A172 (cell line): ENCODE measurements around the gene SDK2. TPM values are rescaled to one million over a fixed set of nuclear protein-coding genes. Genes with fewer than 3 reads are reported as not detected.

ENCODE experiments used
- DNase-seq: peaks from one replicate; pipeline ENCODE4 v3.0.0-alpha.2; 2015; ENCODE audit warnings: low spot score
- total RNA-seq: library from RNA; depleted of rRNA; stranded (reverse); fragments of >200 nt; shearing (Covaris generic); gene quantifications from 2 replicates; pipeline ENCODE4 v1.2.3, GENCODE V29; 2014

SDK2 gene
- total RNA-seq, 1 experiment from 2014 or later, result 0.69 TPM

GRCh38 chr17:73650617-73651200 is 6.5 kb upstream of the SDK2 start:
- no peak for DNase-seq

GRCh38 chr17:73650140-73650539 is 5.9 kb upstream of the SDK2 start:
- DNase-seq, result no peak

- DNase-seq, result no peak
Observed at GRCh38 chr17:73648974-73649373, 4.7 kb upstream of the SDK2 start.

GRCh38 chr17:73648543-73648820 is 4.2 kb upstream of the SDK2 start:
- DNase-seq, result no peak

- DNase-seq, result no peak
Observed at GRCh38 chr17:73647772-73648542, 3.7 kb upstream of the SDK2 start.

GRCh38 chr17:73647301-73647695 is 3.1 kb upstream of the SDK2 start:
- DNase-seq, result no peak

GRCh38 chr17:73646409-73647300 is 2.4 kb upstream of the SDK2 start:
- DNase-seq, result no peak

GRCh38 chr17:73645050-73645871 is 1.0 kb upstream of the SDK2 start:
- DNase-seq, result no peak

GRCh38 chr17:73643852-73644144 is 447 bp downstream of the SDK2 start:
- no peak for DNase-seq

GRCh38 chr17:73643001-73643851 is 1.0 kb downstream of the SDK2 start:
- DNase-seq, result no peak

- DNase-seq, result no peak
Observed at GRCh38 chr17:73642659-73643000, 1.6 kb downstream of the SDK2 start.

GRCh38 chr17:73641826-73642600 is 2.2 kb downstream of the SDK2 start:
- no peak for DNase-seq

GRCh38 chr17:73640691-73641090 is 3.6 kb downstream of the SDK2 start:
- DNase-seq, result no peak

GRCh38 chr17:73639932-73640331 is 4.3 kb downstream of the SDK2 start:
- no peak for DNase-seq

GRCh38 chr17:73639322-73639721 is 4.9 kb downstream of the SDK2 start:
- no peak for DNase-seq

- no peak for DNase-seq
Observed at GRCh38 chr17:73638556-73638955, 5.7 kb downstream of the SDK2 start.

GRCh38 chr17:73637866-73638265 is 6.4 kb downstream of the SDK2 start:
- no peak for DNase-seq

GRCh38 chr17:73635101-73635817 is 9.0 kb downstream of the SDK2 start:
- DNase-seq, result no peak

GRCh38 chr17:73634629-73635028 is 9.6 kb downstream of the SDK2 start:
- DNase-seq, result no peak

- DNase-seq, result no peak
Observed at GRCh38 chr17:73633736-73634135, 10.5 kb downstream of the SDK2 start.
